T-helper 9 cell (primary cell): ENCODE results near the gene ERCC8.
"Not testable (repeated sequence)": the region's sequence is repeated elsewhere in the genome, so short reads cannot be mapped to it uniquely, and the experiment has no call there.

Experiments
- DNase-seq: peaks from one replicate; pipeline ENCODE4 v3.0.0-alpha.2; 2020
- total RNA-seq, 2 donors: gene quantifications; one replicate each; lab custom pipeline; 2026; lab: John Stamatoyannopoulos, UW

ERCC8 gene
- total RNA-seq: 15.2 to 20.4 reads per million in 2 donors

GRCh38 chr5:60944904-60945812 lies at the start of gene ERCC8, which contains the start of gene NDUFAF2:
ERCC8 (minus strand) TSS chr5:60945070; CDS start chr5:60945008, 62 bp downstream.
NDUFAF2 (plus strand) TSS chr5:60945205; CDS start chr5:60945256, 51 bp downstream.
- peak; percentile 78 for DNase-seq

GRCh38 chr5:60993875-60994571 lies 49.2 kb upstream of the ERCC8 start:
- DNase-seq: no peak

- no peak for DNase-seq
Measured at GRCh38 chr5:60993425-60993824, 48.6 kb upstream of the ERCC8 start.

- DNase-seq: no peak
Measured at GRCh38 chr5:60992871-60993270, 48.0 kb upstream of the ERCC8 start.

- no peak for DNase-seq
Measured at GRCh38 chr5:60989790-60990189, 44.9 kb upstream of the ERCC8 start.

GRCh38 chr5:60982127-60982526 lies 37.3 kb upstream of the ERCC8 start:
- not testable (repeated sequence) for DNase-seq

- DNase-seq: no peak
Measured at GRCh38 chr5:60980511-60980910, 35.6 kb upstream of the ERCC8 start.

GRCh38 chr5:60978968-60979367 lies 34.1 kb upstream of the ERCC8 start:
- DNase-seq: no peak

- DNase-seq: no peak
Measured at GRCh38 chr5:60977956-60978737, 33.3 kb upstream of the ERCC8 start.

GRCh38 chr5:60972231-60972630 lies 27.4 kb upstream of the ERCC8 start:
- no peak for DNase-seq

GRCh38 chr5:60961685-60962084 lies 16.8 kb upstream of the ERCC8 start:
- DNase-seq: no peak

GRCh38 chr5:60960591-60960990 lies 15.7 kb upstream of the ERCC8 start:
- no peak for DNase-seq

GRCh38 chr5:60959156-60959555 lies 14.3 kb upstream of the ERCC8 start:
- no peak for DNase-seq

- no peak for DNase-seq
Measured at GRCh38 chr5:60958712-60959111, 13.8 kb upstream of the ERCC8 start.

GRCh38 chr5:60958088-60958487 lies 13.2 kb upstream of the ERCC8 start:
- no peak for DNase-seq

GRCh38 chr5:60955239-60955638 lies 10.4 kb upstream of the ERCC8 start:
- DNase-seq: no peak

GRCh38 chr5:60948738-60949137 lies 3.9 kb upstream of the ERCC8 start:
- no peak for DNase-seq

- DNase-seq: no peak
Measured at GRCh38 chr5:60945813-60946187, 930 bp upstream of the ERCC8 start.

GRCh38 chr5:60943624-60944023 lies 1.2 kb downstream of the ERCC8 start:
- no peak for DNase-seq

GRCh38 chr5:60929024-60929423 lies 15.8 kb downstream of the ERCC8 start:
- DNase-seq: no peak

GRCh38 chr5:60927450-60927849 lies 17.4 kb downstream of the ERCC8 start:
- DNase-seq: no peak

- DNase-seq: no peak
Measured at GRCh38 chr5:60918466-60918865, 26.4 kb downstream of the ERCC8 start.

- DNase-seq: no peak
Measured at GRCh38 chr5:60916646-60917045, 28.2 kb downstream of the ERCC8 start.
